DOHH2 (cell line): Measurements from ENCODE around the gene SLC27A5.

ENCODE experiments used
- H3F3A ChIP-seq: fragments of 200-600 bp; sonication (generic), shearing (Covaris generic); 2 replicates; pipeline ENCODE4 v1.6.0; 2016; ENCODE audit warnings: antibody characterized with exemption, mild to moderate bottlenecking; ENCODE audit not compliant: control insufficient read depth, insufficient read depth
- H3K27ac ChIP-seq: fragments of 200-600 bp; sonication (generic); 2 replicates; pipeline ENCODE4 v1.5.1; 2014; ENCODE audit warnings: low read depth, mild to moderate bottlenecking, low read length, moderate library complexity
- H3K27me3 ChIP-seq: fragments of 200-600 bp; sonication (generic); 2 replicates; pipeline ENCODE4 v1.6.1; 2014; ENCODE audit warnings: mild to moderate bottlenecking, low read length, mixed read lengths; ENCODE audit not compliant: control insufficient read depth
- H3K36me3 ChIP-seq: fragments of 200-600 bp; sonication (generic); 2 replicates; pipeline ENCODE4 v1.6.1; 2014; ENCODE audit warnings: mild to moderate bottlenecking, low read length, moderate library complexity, mixed read lengths; ENCODE audit not compliant: control insufficient read depth
- H3K4me1 ChIP-seq: fragments of 200-600 bp; sonication (generic); 2 replicates; pipeline ENCODE4 v1.6.1; 2014; ENCODE audit warnings: mild to moderate bottlenecking, low read length, mixed read lengths; ENCODE audit not compliant: control insufficient read depth
- H3K4me2 ChIP-seq: fragments of 200-600 bp; sonication (generic); 2 replicates; pipeline ENCODE4 v1.6.0; 2014; ENCODE audit warnings: mild to moderate bottlenecking, low read length, moderate library complexity
- H3K4me3 ChIP-seq: fragments of 200-600 bp; sonication (generic); 2 replicates; pipeline ENCODE4 v1.5.1; 2014; ENCODE audit warnings: mild to moderate bottlenecking, low read length, mixed read lengths
- H3K79me2 ChIP-seq: fragments of 200-600 bp; sonication (generic); 2 replicates; pipeline ENCODE4 v1.6.1; 2014; ENCODE audit warnings: mild to moderate bottlenecking, low read length, mixed read lengths; ENCODE audit not compliant: control insufficient read depth
- H3K9me2 ChIP-seq: fragments of 200-600 bp; sonication (generic); replicated peaks from 2 replicates; pipeline ENCODE4 v1.6.1; 2014; ENCODE audit warnings: mild to moderate bottlenecking, low read length, mixed read lengths; ENCODE audit not compliant: control insufficient read depth
- H3K9me3 ChIP-seq: fragments of 200-600 bp; sonication (generic); 2 replicates; pipeline ENCODE4 v1.6.1; 2014; ENCODE audit warnings: antibody characterized with exemption, low read length, mixed read lengths; ENCODE audit not compliant: control insufficient read depth, insufficient read depth
- H4K20me1 ChIP-seq: fragments of 200-600 bp; sonication (generic); 2 replicates; pipeline ENCODE4 v1.6.0; 2014; ENCODE audit warnings: low read depth, mild to moderate bottlenecking, antibody characterized with exemption, low read length, moderate library complexity; ENCODE audit not compliant: control insufficient read depth, insufficient read depth
- EZH2phosphoT487 ChIP-seq: fragments of 200-600 bp; sonication (generic); IDR thresholded peaks from 2 replicates; pipeline ENCODE4 v1.6.1; 2017; ENCODE audit warnings: borderline replicate concordance, mild to moderate bottlenecking, antibody characterized with exemption, low read length, moderate library complexity, mixed read lengths
- TF ChIP-seq, protein P1 (sequence below): fragments of 200-600 bp; sonication (generic); IDR thresholded peaks from one replicate; pipeline ENCODE4 v1.5.1; 2014; ENCODE audit warnings: antibody characterized with exemption, mild to moderate bottlenecking, low read depth, low read length; ENCODE audit not compliant: poor library complexity, severe bottlenecking

SLC27A5 gene

DNA sequence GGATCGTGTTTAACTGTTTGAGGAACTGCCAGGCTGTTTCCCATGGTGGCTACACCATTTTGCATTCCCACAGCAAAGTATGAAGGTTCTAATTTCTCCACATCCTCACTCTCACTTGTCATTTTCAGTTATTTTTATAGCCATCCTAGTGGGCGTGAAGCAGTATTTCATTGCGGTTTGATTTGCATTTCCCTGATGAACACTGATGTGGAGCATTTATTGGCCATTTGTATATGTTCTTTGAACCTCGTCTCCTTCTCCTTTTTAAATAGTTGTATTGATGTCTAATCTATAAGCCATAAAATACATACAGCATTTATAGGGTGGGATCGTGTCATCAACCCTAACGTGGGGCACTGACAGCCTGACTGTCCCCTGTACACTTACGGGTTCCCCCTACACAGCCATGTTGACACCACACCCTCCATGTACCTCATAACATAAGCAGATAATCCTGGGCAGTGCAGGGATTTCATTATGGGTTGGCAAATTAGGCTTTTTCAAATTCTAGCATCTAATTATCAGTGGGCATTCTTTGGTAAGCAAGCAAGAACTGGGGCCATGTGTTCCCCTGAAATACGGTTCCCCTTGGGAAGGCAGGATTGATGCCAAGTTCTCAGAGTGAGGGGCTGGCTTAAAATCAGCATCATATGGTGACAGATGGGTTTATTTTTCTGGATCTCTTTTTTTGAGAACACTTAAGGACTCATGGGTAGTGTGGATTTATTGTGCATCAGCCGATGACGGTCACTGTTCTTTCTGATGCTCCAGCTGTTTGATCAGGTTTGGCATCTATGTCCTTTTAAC is 19.4 kb upstream of the SLC27A5 start:
- H3K4me1 ChIP-seq, result peaks cover 24% of the 10 kb centered on the region
- H4K20me1 ChIP-seq, result no peaks in the 10 kb centered on the region
- H3K27me3 ChIP-seq, result no peaks in the 10 kb centered on the region
- H3K9me3 ChIP-seq, result no peaks in the 10 kb centered on the region
- TF ChIP-seq, protein P1, sequence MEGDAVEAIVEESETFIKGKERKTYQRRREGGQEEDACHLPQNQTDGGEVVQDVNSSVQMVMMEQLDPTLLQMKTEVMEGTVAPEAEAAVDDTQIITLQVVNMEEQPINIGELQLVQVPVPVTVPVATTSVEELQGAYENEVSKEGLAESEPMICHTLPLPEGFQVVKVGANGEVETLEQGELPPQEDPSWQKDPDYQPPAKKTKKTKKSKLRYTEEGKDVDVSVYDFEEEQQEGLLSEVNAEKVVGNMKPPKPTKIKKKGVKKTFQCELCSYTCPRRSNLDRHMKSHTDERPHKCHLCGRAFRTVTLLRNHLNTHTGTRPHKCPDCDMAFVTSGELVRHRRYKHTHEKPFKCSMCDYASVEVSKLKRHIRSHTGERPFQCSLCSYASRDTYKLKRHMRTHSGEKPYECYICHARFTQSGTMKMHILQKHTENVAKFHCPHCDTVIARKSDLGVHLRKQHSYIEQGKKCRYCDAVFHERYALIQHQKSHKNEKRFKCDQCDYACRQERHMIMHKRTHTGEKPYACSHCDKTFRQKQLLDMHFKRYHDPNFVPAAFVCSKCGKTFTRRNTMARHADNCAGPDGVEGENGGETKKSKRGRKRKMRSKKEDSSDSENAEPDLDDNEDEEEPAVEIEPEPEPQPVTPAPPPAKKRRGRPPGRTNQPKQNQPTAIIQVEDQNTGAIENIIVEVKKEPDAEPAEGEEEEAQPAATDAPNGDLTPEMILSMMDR, result no peak
- no peak for TF ChIP-seq EZH2phosphoT487
- H3F3A ChIP-seq, result peaks cover 2% of the 10 kb centered on the region; the same call in 1 of the 2 replicates
- peak overlapping the region; percentile 2; the same call in 1 of the 2 replicates for H3K27ac ChIP-seq
- H3K4me2 ChIP-seq, result peak overlapping the region; percentile 52
- H3K4me3 ChIP-seq, result peak overlapping the region; percentile 52
- H3K9me2 ChIP-seq, result no peaks in the 10 kb centered on the region
- no peaks in the 10 kb centered on the region for H3K36me3 ChIP-seq
- no peaks in the 10 kb centered on the region for H3K79me2 ChIP-seq

DNA sequence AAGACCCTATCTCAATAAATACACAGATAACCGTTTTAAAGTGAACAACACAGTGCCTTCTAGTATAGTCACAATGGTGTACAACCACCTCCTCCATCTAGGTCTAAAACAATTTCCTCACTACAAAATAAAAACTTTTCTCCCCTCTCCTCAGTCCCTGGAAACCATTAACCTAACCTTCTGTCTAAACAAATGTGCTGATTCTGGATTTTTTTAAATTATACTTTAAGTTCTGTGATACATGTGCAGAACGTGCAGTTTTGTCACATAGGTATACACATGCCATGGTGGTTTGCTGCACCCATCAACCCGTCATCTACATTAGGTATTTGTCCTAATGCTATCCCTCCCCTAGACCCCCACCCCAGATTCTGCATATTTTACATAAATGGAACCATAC is 17.6 kb upstream of the SLC27A5 start:
- no peaks in the 10 kb centered on the region for H4K20me1 ChIP-seq
- H3K4me2 ChIP-seq, result no peak overlapping the region
- TF ChIP-seq, protein P1, result no peak
- no peak for TF ChIP-seq EZH2phosphoT487
- peaks cover 24% of the 10 kb centered on the region for H3K4me1 ChIP-seq
- no peaks in the 10 kb centered on the region for H3K79me2 ChIP-seq
- no peaks in the 10 kb centered on the region for H3K27me3 ChIP-seq
- H3K9me3 ChIP-seq, result no peaks in the 10 kb centered on the region
- H3K27ac ChIP-seq, result no peak overlapping the region
- no peaks in the 10 kb centered on the region for H3K9me2 ChIP-seq
- H3F3A ChIP-seq, result peaks cover 2% of the 10 kb centered on the region; the same call in 1 of the 2 replicates
- no peaks in the 10 kb centered on the region for H3K36me3 ChIP-seq
- no peak overlapping the region for H3K4me3 ChIP-seq

DNA sequence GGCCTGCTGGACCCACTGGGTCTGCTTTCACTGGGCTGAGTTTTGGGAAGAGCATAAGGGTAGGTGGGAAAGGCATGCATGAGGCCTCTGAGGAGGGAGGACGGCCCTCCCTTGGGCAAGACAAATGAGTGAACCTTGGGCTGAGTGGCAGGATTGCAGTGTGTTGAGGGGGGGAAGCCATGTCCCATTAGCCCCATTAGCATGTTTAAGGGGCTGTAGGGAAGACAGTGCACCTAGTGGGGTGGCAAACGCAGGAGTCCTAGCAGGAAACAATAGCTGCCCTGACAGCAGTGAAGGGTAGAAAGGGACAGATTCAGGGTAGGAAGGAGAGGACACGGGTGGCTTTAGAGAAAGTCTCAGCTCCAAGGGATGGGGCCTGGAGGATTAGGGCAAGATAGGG is 10.9 kb upstream of the SLC27A5 start:
- Histone ChIP-seq H3K4me3 (no peak overlapping the region), H3K36me3 (no peaks in the 10 kb centered on the region), H3K27me3 (no peaks in the 10 kb centered on the region), H3K9me3 (no peaks in the 10 kb centered on the region), H3K79me2 (peaks cover 20% of the 10 kb centered on the region), H3K27ac (no peak overlapping the region), H3F3A (peaks cover 7% of the 10 kb centered on the region; the same call in 1 of the 2 replicates), H4K20me1 (no peaks in the 10 kb centered on the region), H3K4me1 (peaks cover 15% of the 10 kb centered on the region), H3K9me2 (no peaks in the 10 kb centered on the region), H3K4me2 (no peak overlapping the region)
- TF ChIP-seq EZH2phosphoT487, result no peak
- TF ChIP-seq, protein P1, result no peak
